ENCODE results near the gene INPP5B. TPM values are rescaled to one million over a fixed set of nuclear protein-coding genes. Genes with fewer than 3 reads are reported as not detected.

The INPP5B gene
- total RNA-seq, 1 experiment from 2014 or later: 12.1 TPM

DNA sequence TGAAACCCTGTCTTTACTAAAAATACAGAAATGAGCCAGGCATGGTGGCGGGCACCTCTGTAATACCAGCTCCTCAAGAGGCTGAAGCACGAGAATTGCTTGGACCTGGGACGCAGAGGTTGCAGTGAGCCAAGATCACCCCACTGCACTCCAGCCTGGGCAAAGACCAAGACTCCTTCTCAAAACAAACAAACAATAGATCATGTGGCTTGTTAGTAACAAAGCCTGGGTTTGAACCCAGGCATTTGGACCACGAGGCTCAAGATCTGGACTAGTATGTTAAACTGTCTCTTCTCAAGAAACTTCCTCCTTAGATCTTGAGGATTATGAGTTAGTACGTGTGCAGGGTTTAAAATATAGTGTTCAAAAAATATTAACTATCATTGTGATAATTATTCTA, 1.6 kb downstream of the INPP5B start:
- Histone ChIP-seq H3K36me3 (ENCODE audit: low read depth, low read length) (no peaks in the 10 kb centered on the region), H3K9me3 (ENCODE audit: low read length) (no peaks in the 10 kb centered on the region), H3K9me2 (replicated peaks; ENCODE audit: low read length) (no peaks in the 10 kb centered on the region), H3K9ac (ENCODE audit: low read length) (no peak overlapping the region), H3K27me3 (ENCODE audit: low read length) (no peaks in the 10 kb centered on the region), H3F3A (ENCODE audit: low read length, unreplicated experiment) (no peaks in the 10 kb centered on the region), H3K4me2 (ENCODE audit: low read length) (no peak overlapping the region), H3K4me1 (ENCODE audit: insufficient read depth, low read length) (peaks cover 6% of the 10 kb centered on the region), H3K27ac (ENCODE audit: low read length) (no peak overlapping the region), H2AFZ (ENCODE audit: low read length) (no peak overlapping the region), H3K79me2 (ENCODE audit: low read length) (no peaks in the 10 kb centered on the region), H4K20me1 (ENCODE audit: low read length) (no peaks in the 10 kb centered on the region), H3K4me3 (ENCODE audit: low read length) (no peak overlapping the region)
- BruUV-seq (replicated peaks): no TSS peak
- TF ChIP-seq EZH2phosphoT487 (IDR thresholded peaks at IDR 0.05; ENCODE audit: borderline replicate concordance, low read length): no peak
- no peak for TF ChIP-seq CTCF (conservative IDR thresholded peaks at IDR 0.05; ENCODE audit: low read depth, low read length)
- no peak for TF ChIP-seq EZH2 (IDR thresholded peaks at IDR 0.05; ENCODE audit: low read length, unreplicated experiment)
- ATAC-seq: no peak
- POLR2A ChIA-PET (ENCODE audit: unreplicated experiment): no interaction called here
- CTCF ChIA-PET: no interaction called here
- intact Hi-C loops (cut with micrococcal nuclease): no loop called here
- DNase-seq: no peak

DNA sequence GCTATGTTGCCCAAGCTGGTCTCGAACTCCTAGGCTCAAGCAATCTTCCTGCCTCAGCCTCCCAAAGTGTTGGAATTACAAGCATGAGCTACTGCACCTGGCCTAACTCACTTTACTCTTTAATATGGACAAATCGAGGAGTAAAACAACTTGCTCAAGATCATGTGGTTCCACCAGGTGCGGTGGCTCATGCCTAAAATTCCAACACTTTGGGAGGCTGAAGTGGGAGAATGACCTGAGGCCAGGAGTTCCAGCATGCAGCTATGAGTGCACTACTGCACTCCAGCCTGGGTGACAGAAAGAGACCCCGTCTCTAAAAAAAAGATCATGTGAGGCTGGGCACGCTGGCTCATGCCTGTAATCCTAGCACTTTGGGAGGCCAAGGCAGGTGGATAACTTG, 2.0 kb downstream of the INPP5B start:
- no peaks in the 10 kb centered on the region for H3K27me3 ChIP-seq (ENCODE audit: low read length)
- H3K27ac ChIP-seq (ENCODE audit: low read length): no peak overlapping the region
- TF ChIP-seq CTCF (conservative IDR thresholded peaks at IDR 0.05; ENCODE audit: low read depth, low read length) (no peak), EZH2phosphoT487 (IDR thresholded peaks at IDR 0.05; ENCODE audit: borderline replicate concordance, low read length) (no peak), EZH2 (IDR thresholded peaks at IDR 0.05; ENCODE audit: low read length, unreplicated experiment) (no peak)
- no peak overlapping the region for H3K9ac ChIP-seq (ENCODE audit: low read length)
- H3K36me3 ChIP-seq (ENCODE audit: low read depth, low read length): no peaks in the 10 kb centered on the region
- no peak overlapping the region for H3K4me3 ChIP-seq (ENCODE audit: low read length)
- no peaks in the 10 kb centered on the region for H3K9me3 ChIP-seq (ENCODE audit: low read length)
- no peak overlapping the region for H3K4me2 ChIP-seq (ENCODE audit: low read length)
- intact Hi-C loops (cut with micrococcal nuclease): no loop called here
- H2AFZ ChIP-seq (ENCODE audit: low read length): no peak overlapping the region
- no peak for ATAC-seq
- ChIA-PET CTCF (no interaction called here), POLR2A (ENCODE audit: unreplicated experiment) (no interaction called here)
- peaks cover 11% of the 10 kb centered on the region for H3K4me1 ChIP-seq (ENCODE audit: insufficient read depth, low read length)
- no peak for DNase-seq
- H3K9me2 ChIP-seq (replicated peaks; ENCODE audit: low read length): no peaks in the 10 kb centered on the region
- no peaks in the 10 kb centered on the region for H3K79me2 ChIP-seq (ENCODE audit: low read length)
- no peaks in the 10 kb centered on the region for H3F3A ChIP-seq (ENCODE audit: low read length, unreplicated experiment)
- no TSS peak for BruUV-seq (replicated peaks)
- no peaks in the 10 kb centered on the region for H4K20me1 ChIP-seq (ENCODE audit: low read length)

GRCh38 chr1:37944086-37944763, 2.6 kb downstream of the INPP5B start:
- no peaks in the 10 kb centered on the region for H3K36me3 ChIP-seq (ENCODE audit: low read depth, low read length)
- no peaks in the 10 kb centered on the region for H3K79me2 ChIP-seq (ENCODE audit: low read length)
- H4K20me1 ChIP-seq (ENCODE audit: low read length): no peaks in the 10 kb centered on the region
- no peak overlapping the region for H3K9ac ChIP-seq (ENCODE audit: low read length)
- no peaks in the 10 kb centered on the region for H3K9me2 ChIP-seq (replicated peaks; ENCODE audit: low read length)
- no peak overlapping the region for H3K4me3 ChIP-seq (ENCODE audit: low read length)
- no peak overlapping the region for H3K4me2 ChIP-seq (ENCODE audit: low read length)
- H3F3A ChIP-seq (ENCODE audit: low read length, unreplicated experiment): no peaks in the 10 kb centered on the region
- ATAC-seq: no peak
- H3K27me3 ChIP-seq (ENCODE audit: low read length): no peaks in the 10 kb centered on the region
- DNase-seq: no peak
- H3K9me3 ChIP-seq (ENCODE audit: low read length): no peaks in the 10 kb centered on the region
- BruUV-seq (replicated peaks): no TSS peak
- ChIA-PET POLR2A (ENCODE audit: unreplicated experiment) (no interaction called here), CTCF (no interaction called here)
- peaks cover 13% of the 10 kb centered on the region for H3K4me1 ChIP-seq (ENCODE audit: insufficient read depth, low read length)
- no peak for TF ChIP-seq CTCF (conservative IDR thresholded peaks at IDR 0.05; ENCODE audit: low read depth, low read length)
- H2AFZ ChIP-seq (ENCODE audit: low read length): no peak overlapping the region
- H3K27ac ChIP-seq (ENCODE audit: low read length): no peak overlapping the region
- intact Hi-C loops (cut with micrococcal nuclease): no loop called here

Data from PC-3 (cell line).